HepG2 (cell line): ENCODE measurements around the gene HOXA7. TPM values are rescaled to one million over a fixed set of nuclear protein-coding genes. Genes with fewer than 3 reads are reported as not detected.

Experiments used
- ARHGAP35 ChIP-seq: sonication (generic); formaldehyde crosslinking; IDR thresholded peaks from 2 replicates; pipeline ENCODE4 v1.9.0; 2022; ENCODE audit warnings: mild to moderate bottlenecking, inconsistent platforms, moderate library complexity, missing genetic modification reagents, borderline replicate concordance
- CAMTA2 ChIP-seq: sonication (generic); formaldehyde crosslinking; IDR thresholded peaks from 2 replicates; pipeline ENCODE4 v1.4.0; 2020; ENCODE audit warnings: mild to moderate bottlenecking, missing genetic modification reagents, borderline replicate concordance
- ERF ChIP-seq: IDR thresholded peaks from 2 replicates; pipeline ENCODE4 v1.6.1; 2018; ENCODE audit warnings: missing biosample characterization, missing genetic modification reagents
- FOXJ3 ChIP-seq: sonication (generic); formaldehyde crosslinking; IDR thresholded peaks from 2 replicates; pipeline ENCODE4 v1.4.0; 2020; ENCODE audit warnings: missing genetic modification reagents, mild to moderate bottlenecking, borderline replicate concordance
- FOXM1 ChIP-seq: sonication (generic); formaldehyde crosslinking; IDR thresholded peaks from 2 replicates; pipeline ENCODE4 v1.5.0; 2020; ENCODE audit warnings: missing genetic modification reagents
- GABPA ChIP-seq, 2 experiments: IDR thresholded peaks; 2 replicates each; pipeline ENCODE4 v1.6.1; 2011 to 2016; ENCODE audit warnings: low read depth in 2 of 2, low read length in 1 of 2, missing biosample characterization in 1 of 2, missing genetic modification characterization in 1 of 2
- KAT8 ChIP-seq: IDR thresholded peaks from 2 replicates; pipeline ENCODE4 v1.6.1; 2016; ENCODE audit warnings: missing genetic modification reagents, missing compliant biosample characterization
- KDM2A ChIP-seq: sonication (generic); formaldehyde crosslinking; IDR thresholded peaks from 2 replicates; pipeline ENCODE4 v1.4.0; 2020; ENCODE audit warnings: low read depth, missing genetic modification reagents, borderline replicate concordance
- NR2F2 ChIP-seq: IDR thresholded peaks from 2 replicates; pipeline ENCODE4 v1.6.1; 2012; ENCODE audit warnings: low read depth, inconsistent platforms, borderline replicate concordance
- PAX8 ChIP-seq: sonication (generic); formaldehyde crosslinking; IDR thresholded peaks from 2 replicates; pipeline ENCODE4 v1.8.0; 2022; ENCODE audit warnings: mild to moderate bottlenecking, missing genetic modification reagents, borderline replicate concordance
- RBM22 ChIP-seq: fragments of 200-400 bp; formaldehyde crosslinking; optimal IDR thresholded peaks from 2 replicates; pipeline ENCODE3; 2017; ENCODE audit warnings: mild to moderate bottlenecking, low read length, moderate library complexity
- SRSF9 ChIP-seq: fragments of 200-400 bp; formaldehyde crosslinking; IDR thresholded peaks from 2 replicates; pipeline ENCODE4 v1.6.1; 2018; ENCODE audit warnings: borderline replicate concordance, mild to moderate bottlenecking, low read depth, low read length; ENCODE audit not compliant: insufficient read depth, poor library complexity, severe bottlenecking
- TBX3 ChIP-seq: fragments of 450-650 bp; IDR thresholded peaks from 2 replicates; pipeline ENCODE4 v1.6.1; 2017; ENCODE audit warnings: antibody characterized with exemption, mild to moderate bottlenecking, inconsistent platforms, borderline replicate concordance
- ZIK1 ChIP-seq: sonication (generic); formaldehyde crosslinking; IDR thresholded peaks from 2 replicates; pipeline ENCODE4 v1.5.0; 2020; ENCODE audit warnings: mild to moderate bottlenecking, low read depth, missing genetic modification reagents, borderline replicate concordance
- ZNF121 ChIP-seq: sonication (generic); formaldehyde crosslinking; IDR thresholded peaks from 2 replicates; pipeline ENCODE4 v1.5.0; 2020; ENCODE audit warnings: mild to moderate bottlenecking, missing genetic modification reagents
- ZNF264 ChIP-seq: sonication (generic); formaldehyde crosslinking; IDR thresholded peaks from 2 replicates; pipeline ENCODE4 v1.4.0; 2020; ENCODE audit warnings: missing genetic modification reagents
- ZNF510 ChIP-seq: sonication (generic); formaldehyde crosslinking; IDR thresholded peaks from 2 replicates; pipeline ENCODE4 v1.4.0; 2020; ENCODE audit warnings: low read depth, mild to moderate bottlenecking, missing genetic modification reagents
- ZNF572 ChIP-seq: sonication (generic); formaldehyde crosslinking; IDR thresholded peaks from 2 replicates; pipeline ENCODE4 v1.5.1; 2020; ENCODE audit warnings: mild to moderate bottlenecking, missing genetic modification reagents
- ZNF672 ChIP-seq: sonication (generic); formaldehyde crosslinking; IDR thresholded peaks from 2 replicates; pipeline ENCODE4 v1.8.1; 2022; ENCODE audit warnings: missing genetic modification reagents
- ZNF724P ChIP-seq: sonication (generic); formaldehyde crosslinking; IDR thresholded peaks from 2 replicates; pipeline ENCODE4 v1.8.0; 2022; ENCODE audit warnings: missing genetic modification reagents, borderline replicate concordance
- ZNF792 ChIP-seq: IDR thresholded peaks from 2 replicates; pipeline ENCODE4 v1.6.1; 2016
- polyA plus RNA-seq, 8 experiments: library from polyadenylated mRNA; depleted of rRNA in 3 of 8; stranded (reverse) in 7 of 8; unstranded in 1 of 8; fragments of >200 nt; fragmentation: Illumina TruSeq in 4 of 8; extraction: Trizol in 4 of 8; gene quantifications; 2 replicates each; pipeline versions ENCODE4 v1.2.1 to v1.2.3, GENCODE V29; 2011 to 2016; ENCODE audit warnings: low read depth in 4 of 8, missing spikeins in 1 of 8, mixed read lengths in 1 of 8; ENCODE audit not compliant: insufficient read depth in 1 of 8
- total RNA-seq, 5 experiments: library from RNA; depleted of rRNA; stranded (reverse); fragments of >200 nt; fragmentation: Illumina TruSeq; extraction: Trizol; gene quantifications; 2 replicates each; pipeline ENCODE4 v1.2.3, GENCODE V29; 2016; ENCODE audit warnings: low read depth in 1 of 5
- TF ChIP-seq, protein P1 (sequence below): sonication (generic); formaldehyde crosslinking; IDR thresholded peaks from 2 replicates; pipeline ENCODE4 v1.4.0; 2020; ENCODE audit warnings: missing genetic modification reagents, borderline replicate concordance
- TF ChIP-seq, protein P2 (sequence below), 2 experiments: sonication (generic) in 1 of 2; formaldehyde crosslinking in 1 of 2; IDR thresholded peaks; 2 replicates each; pipeline versions ENCODE4 v1.5.1 to v1.6.1; 2011 to 2020; ENCODE audit warnings: borderline replicate concordance in 1 of 2, low read depth in 1 of 2, low read length in 1 of 2, mild to moderate bottlenecking in 1 of 2, missing genetic modification reagents in 1 of 2, moderate library complexity in 1 of 2
- TF ChIP-seq, protein P3 (sequence below): sonication (generic); formaldehyde crosslinking; IDR thresholded peaks from 2 replicates; pipeline ENCODE4 v1.4.0; 2020; ENCODE audit warnings: missing genetic modification reagents; ENCODE audit errors: not compliant biosample characterization

Gene HOXA7
- total and polyA plus RNA-seq, 2 of the 13 experiments (the other 11 are each of a cell fraction or from before 2014, with no cell fraction given), result 0.05 TPM; not detected in 1

DNA sequence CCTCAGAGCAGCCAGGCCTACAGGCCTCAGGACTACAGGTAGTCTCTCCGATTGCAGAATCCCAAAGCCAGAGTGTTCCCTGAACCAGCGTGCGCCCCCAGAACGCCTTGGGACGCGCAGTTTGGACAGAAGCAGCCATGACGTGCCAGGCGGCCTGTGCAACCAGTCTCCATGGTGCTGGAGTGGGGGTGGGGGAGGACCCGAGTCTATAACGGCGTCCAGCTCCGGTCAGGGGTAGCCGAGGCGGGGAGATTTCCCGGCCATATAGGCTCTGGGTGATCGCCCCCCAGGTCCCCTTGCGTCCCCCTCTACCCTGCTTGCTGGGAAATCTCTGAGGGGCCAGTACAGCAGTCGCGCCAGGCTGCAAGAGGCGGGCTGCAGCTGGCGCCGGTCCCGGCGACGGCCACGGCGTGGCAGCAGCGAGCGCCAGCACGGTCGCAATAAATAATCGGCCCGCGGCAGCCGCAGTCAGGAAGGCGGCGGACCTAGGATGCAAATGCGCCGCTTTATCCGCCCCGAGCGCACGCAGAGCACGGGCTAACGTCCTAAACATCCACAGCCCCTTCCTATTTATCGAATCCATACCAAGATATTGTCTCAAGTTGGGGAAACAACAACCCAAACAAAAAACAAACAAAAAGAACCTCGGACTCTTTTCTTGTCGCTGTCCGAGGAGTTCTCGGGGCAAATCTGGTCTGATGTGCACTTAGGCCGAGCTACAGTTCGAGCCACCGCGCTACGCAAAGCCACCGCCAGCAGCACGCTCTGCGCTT is 5.7 kb downstream of the HOXA7 start (continued):
- TF ChIP-seq ARHGAP35 (no peak; the same call in 1 of the 2 replicates), ZNF264 (CRISPR knock-in tag) (no peak), NR2F2 (no peak), ERF (CRISPR knock-in tag) (no peak; the same call in 1 of the 2 replicates), ZNF724P (CRISPR knock-in tag) (0 out of 2 replicates have a peak, but pooled peaks have one; percentile 17), TBX3 (no peak), KAT8 (CRISPR knock-in tag) (0 out of 2 replicates have a peak, but pooled peaks have one; percentile 22), ZNF792 (CRISPR knock-in tag) (no peak), ZIK1 (no peak), ZNF121 (CRISPR knock-in tag) (no peak), ZNF672 (CRISPR knock-in tag) (no peak), GABPA (IDR thresholded peaks at IDR 0.05; ENCODE audit: low read depth, low read length) (no peak), GABPA (CRISPR knock-in tag; IDR thresholded peaks at IDR 0.05; ENCODE audit: low read depth) (no peak), FOXM1 (CRISPR knock-in tag) (no peak), PAX8 (CRISPR knock-in tag) (no peak), ZNF510 (no peak), SRSF9 (no peak), ZNF572 (no peak), KDM2A (CRISPR knock-in tag) (peak; percentile 78; the same call in 1 of the 2 replicates), FOXJ3 (CRISPR knock-in tag) (no peak), CAMTA2 (CRISPR knock-in tag) (0 out of 2 replicates have a peak, but pooled peaks have one; percentile 41), RBM22 (no peak)
- TF ChIP-seq, protein P1, sequence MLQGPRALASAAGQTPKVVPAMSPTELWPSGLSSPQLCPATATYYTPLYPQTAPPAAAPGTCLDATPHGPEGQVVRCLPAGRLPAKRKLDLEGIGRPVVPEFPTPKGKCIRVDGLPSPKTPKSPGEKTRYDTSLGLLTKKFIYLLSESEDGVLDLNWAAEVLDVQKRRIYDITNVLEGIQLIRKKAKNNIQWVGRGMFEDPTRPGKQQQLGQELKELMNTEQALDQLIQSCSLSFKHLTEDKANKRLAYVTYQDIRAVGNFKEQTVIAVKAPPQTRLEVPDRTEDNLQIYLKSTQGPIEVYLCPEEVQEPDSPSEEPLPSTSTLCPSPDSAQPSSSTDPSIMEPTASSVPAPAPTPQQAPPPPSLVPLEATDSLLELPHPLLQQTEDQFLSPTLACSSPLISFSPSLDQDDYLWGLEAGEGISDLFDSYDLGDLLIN (CRISPR knock-in tag), result no peak
- TF ChIP-seq, protein P2, sequence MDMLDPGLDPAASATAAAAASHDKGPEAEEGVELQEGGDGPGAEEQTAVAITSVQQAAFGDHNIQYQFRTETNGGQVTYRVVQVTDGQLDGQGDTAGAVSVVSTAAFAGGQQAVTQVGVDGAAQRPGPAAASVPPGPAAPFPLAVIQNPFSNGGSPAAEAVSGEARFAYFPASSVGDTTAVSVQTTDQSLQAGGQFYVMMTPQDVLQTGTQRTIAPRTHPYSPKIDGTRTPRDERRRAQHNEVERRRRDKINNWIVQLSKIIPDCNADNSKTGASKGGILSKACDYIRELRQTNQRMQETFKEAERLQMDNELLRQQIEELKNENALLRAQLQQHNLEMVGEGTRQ (IDR thresholded peaks at IDR 0.05; ENCODE audit: low read depth, low read length), result no peak
- TF ChIP-seq, protein P2 (CRISPR knock-in tag; IDR thresholded peaks at IDR 0.05; ENCODE audit: borderline replicate concordance), result no peak
- TF ChIP-seq, protein P3, sequence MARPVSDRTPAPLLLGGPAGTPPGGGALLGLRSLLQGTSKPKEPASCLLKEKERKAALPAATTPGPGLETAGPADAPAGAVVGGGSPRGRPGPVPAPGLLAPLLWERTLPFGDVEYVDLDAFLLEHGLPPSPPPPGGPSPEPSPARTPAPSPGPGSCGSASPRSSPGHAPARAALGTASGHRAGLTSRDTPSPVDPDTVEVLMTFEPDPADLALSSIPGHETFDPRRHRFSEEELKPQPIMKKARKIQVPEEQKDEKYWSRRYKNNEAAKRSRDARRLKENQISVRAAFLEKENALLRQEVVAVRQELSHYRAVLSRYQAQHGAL (CRISPR knock-in tag), result no peak
